DND-41 (cell line): ENCODE data around the gene NUP214.
"Not testable (repeated sequence)": the region's sequence is repeated elsewhere in the genome, so short reads cannot be mapped to it uniquely, and the experiment has no call there.

ENCODE experiments used
- ATAC-seq: fragments of 200-7000 bp; cut with Tn5 transposase; 3 replicates; pipeline ENCODE4 v1.9.1; 2021; ENCODE audit warnings: low read depth; ENCODE audit not compliant: insufficient read depth
- DNase-seq: peaks from one replicate; pipeline ENCODE4 v3.0.0-alpha.2; 2020
- H2AFZ ChIP-seq: 2 replicates; pipeline ENCODE4 v1.6.0; 2012; ENCODE audit warnings: low read depth, low read length
- H3K27ac ChIP-seq: 2 replicates; pipeline ENCODE4 v1.5.1; 2012; ENCODE audit warnings: low read length, inconsistent platforms
- H3K27me3 ChIP-seq: fragments of 200-600 bp; sonication (generic); 2 replicates; pipeline ENCODE4 v1.6.0; 2012; ENCODE audit warnings: low read length, mild to moderate bottlenecking, inconsistent platforms; ENCODE audit not compliant: insufficient read depth, poor library complexity
- H3K36me3 ChIP-seq: 2 replicates; pipeline ENCODE4 v1.5.1; 2012; ENCODE audit warnings: low read length, inconsistent platforms; ENCODE audit not compliant: insufficient read depth
- H3K4me1 ChIP-seq: 2 replicates; pipeline ENCODE4 v1.5.1; 2012; ENCODE audit warnings: mild to moderate bottlenecking, low read length; ENCODE audit not compliant: insufficient read depth
- H3K4me2 ChIP-seq: 2 replicates; pipeline ENCODE4 v1.6.0; 2012; ENCODE audit warnings: mild to moderate bottlenecking, moderate library complexity, low read length, inconsistent platforms; ENCODE audit not compliant: insufficient read depth
- H3K4me3 ChIP-seq, 2 experiments: fragments of 200-600 bp in 1 of 2; shearing (Covaris generic) in 1 of 2; 2 replicates each; pipeline ENCODE4 v1.5.1; 2012 to 2016; ENCODE audit warnings: inconsistent platforms in 2 of 2, low read length in 2 of 2, mild to moderate bottlenecking in 2 of 2, low read depth in 1 of 2, moderate library complexity in 1 of 2
- H3K79me2 ChIP-seq: 2 replicates; pipeline ENCODE4 v1.6.0; 2012; ENCODE audit warnings: low read length, inconsistent platforms; ENCODE audit not compliant: insufficient read depth
- H3K9ac ChIP-seq: 2 replicates; pipeline ENCODE4 v1.6.0; 2012; ENCODE audit warnings: low read depth, mild to moderate bottlenecking, inconsistent platforms, low read length, moderate library complexity
- H3K9me3 ChIP-seq: 2 replicates; pipeline ENCODE4 v1.5.1; 2012; ENCODE audit warnings: low read length, moderate library complexity, mild to moderate bottlenecking, inconsistent platforms; ENCODE audit not compliant: insufficient read depth, severe bottlenecking
- H4K20me1 ChIP-seq: 2 replicates; pipeline ENCODE4 v1.6.0; 2012; ENCODE audit warnings: low read length; ENCODE audit not compliant: insufficient read depth
- EZH2 ChIP-seq: IDR thresholded peaks from 3 replicates; pipeline ENCODE4 v1.6.1; 2012; ENCODE audit warnings: borderline replicate concordance, low read depth, mild to moderate bottlenecking, moderate library complexity, low read length, inconsistent platforms; ENCODE audit not compliant: severe bottlenecking
- TF ChIP-seq, protein P1 (sequence below): IDR thresholded peaks from 2 replicates; pipeline ENCODE4 v1.5.1; 2012; ENCODE audit warnings: borderline replicate concordance, low read length, moderate library complexity, mild to moderate bottlenecking; ENCODE audit not compliant: poor library complexity, severe bottlenecking; ENCODE audit errors: extremely low read depth

Gene NUP214

GRCh38 chr9:131262327-131263032 lies 137.1 kb downstream of the NUP214 start:
- H3K4me3 ChIP-seq: no peak overlapping the region
- TF ChIP-seq, protein P1, sequence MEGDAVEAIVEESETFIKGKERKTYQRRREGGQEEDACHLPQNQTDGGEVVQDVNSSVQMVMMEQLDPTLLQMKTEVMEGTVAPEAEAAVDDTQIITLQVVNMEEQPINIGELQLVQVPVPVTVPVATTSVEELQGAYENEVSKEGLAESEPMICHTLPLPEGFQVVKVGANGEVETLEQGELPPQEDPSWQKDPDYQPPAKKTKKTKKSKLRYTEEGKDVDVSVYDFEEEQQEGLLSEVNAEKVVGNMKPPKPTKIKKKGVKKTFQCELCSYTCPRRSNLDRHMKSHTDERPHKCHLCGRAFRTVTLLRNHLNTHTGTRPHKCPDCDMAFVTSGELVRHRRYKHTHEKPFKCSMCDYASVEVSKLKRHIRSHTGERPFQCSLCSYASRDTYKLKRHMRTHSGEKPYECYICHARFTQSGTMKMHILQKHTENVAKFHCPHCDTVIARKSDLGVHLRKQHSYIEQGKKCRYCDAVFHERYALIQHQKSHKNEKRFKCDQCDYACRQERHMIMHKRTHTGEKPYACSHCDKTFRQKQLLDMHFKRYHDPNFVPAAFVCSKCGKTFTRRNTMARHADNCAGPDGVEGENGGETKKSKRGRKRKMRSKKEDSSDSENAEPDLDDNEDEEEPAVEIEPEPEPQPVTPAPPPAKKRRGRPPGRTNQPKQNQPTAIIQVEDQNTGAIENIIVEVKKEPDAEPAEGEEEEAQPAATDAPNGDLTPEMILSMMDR: no peak
- TF ChIP-seq EZH2: no peak
- H3K36me3 ChIP-seq: peaks cover 78% of the 10 kb centered on the region
- peaks cover 68% of the 10 kb centered on the region for H3K79me2 ChIP-seq
- peaks cover 32% of the 10 kb centered on the region for H4K20me1 ChIP-seq
- no peak for DNase-seq
- H2AFZ ChIP-seq: no peak overlapping the region
- H3K9me3 ChIP-seq: no peaks in the 10 kb centered on the region
- peaks cover 25% of the 10 kb centered on the region for H3K4me1 ChIP-seq
- no peak overlapping the region for H3K9ac ChIP-seq
- H3K27ac ChIP-seq: no peak overlapping the region
- no peak overlapping the region for H3K4me2 ChIP-seq
- no peak for ATAC-seq
- no peaks in the 10 kb centered on the region for H3K27me3 ChIP-seq

DNA sequence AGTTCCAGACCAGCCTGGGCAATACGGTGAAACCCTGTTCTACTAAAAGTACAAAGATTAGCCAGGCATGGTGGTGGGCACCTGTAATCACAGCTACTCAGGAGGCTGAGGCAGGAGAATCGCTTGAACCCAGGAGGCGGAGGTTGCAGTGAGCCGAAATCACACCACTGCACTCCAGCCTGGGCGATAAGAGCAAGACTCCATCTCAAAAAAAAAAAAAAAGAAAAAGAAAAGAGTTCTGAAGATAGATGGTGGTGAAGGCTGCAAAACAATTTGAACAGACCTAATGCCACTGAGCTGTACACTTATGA lies 137.6 kb downstream of the NUP214 start:
- ATAC-seq, H3K9me3 ChIP-seq, H2AFZ ChIP-seq, H3K4me3 ChIP-seq, H3K9ac ChIP-seq, H3K4me2 ChIP-seq, H3K27ac ChIP-seq, DNase-seq, H3K27me3 ChIP-seq: not testable (repeated sequence)
- Histone ChIP-seq H4K20me1 (peaks cover 32% of the 10 kb centered on the region), H3K4me1 (peaks cover 24% of the 10 kb centered on the region), H3K79me2 (peaks cover 73% of the 10 kb centered on the region), H3K36me3 (peaks cover 74% of the 10 kb centered on the region)

DNA sequence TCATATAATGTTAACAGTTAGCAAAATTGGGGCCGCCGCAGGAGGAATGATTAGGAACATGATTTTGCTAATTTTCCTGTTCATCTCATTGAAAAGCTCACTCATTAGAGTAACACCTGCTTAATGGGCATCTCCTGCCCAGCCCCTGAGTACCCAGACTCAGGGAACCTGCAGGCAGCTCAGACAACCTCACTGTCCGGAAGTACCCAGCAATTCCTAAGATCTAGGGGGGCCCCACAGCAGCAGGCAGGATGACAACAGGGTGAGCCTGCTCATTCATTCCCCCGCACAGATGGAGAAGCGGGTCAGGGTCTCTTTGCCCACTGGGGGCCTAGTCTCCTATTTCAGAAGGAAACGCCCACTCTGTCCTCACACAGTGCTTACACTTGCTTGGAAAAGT lies 138.3 kb downstream of the NUP214 start:
- ATAC-seq (no peak), DNase-seq (no peak)
- Histone ChIP-seq H3K4me3 (no peak overlapping the region), H3K27me3 (no peaks in the 10 kb centered on the region), H3K36me3 (peaks cover 72% of the 10 kb centered on the region), H2AFZ (no peak overlapping the region), H3K79me2 (peaks cover 79% of the 10 kb centered on the region), H3K9ac (no peak overlapping the region), H3K4me1 (peaks cover 27% of the 10 kb centered on the region), H3K4me2 (no peak overlapping the region), H3K9me3 (no peaks in the 10 kb centered on the region), H4K20me1 (peaks cover 35% of the 10 kb centered on the region), H3K27ac (no peak overlapping the region)
- TF ChIP-seq, protein P1: no peak
- TF ChIP-seq EZH2: no peak

GRCh38 chr9:131264231-131264630 lies 138.8 kb downstream of the NUP214 start:
- Histone ChIP-seq H3K36me3 (peaks cover 67% of the 10 kb centered on the region), H3K27me3 (no peaks in the 10 kb centered on the region), H3K4me3 (no peak overlapping the region), H3K9ac (no peak overlapping the region), H2AFZ (no peak overlapping the region), H3K4me2 (no peak overlapping the region), H3K79me2 (peaks cover 84% of the 10 kb centered on the region), H3K4me1 (peaks cover 30% of the 10 kb centered on the region), H4K20me1 (peaks cover 35% of the 10 kb centered on the region), H3K9me3 (no peaks in the 10 kb centered on the region), H3K27ac (peak overlapping the region; percentile 57; the same call in 1 of the 2 replicates)
- no peak for TF ChIP-seq EZH2
- TF ChIP-seq, protein P1: no peak
- no peak for DNase-seq
- no peak for ATAC-seq
